Skin of body (tissue), 2 donors: Measurements from ENCODE around the gene GLP1R. TPM values are rescaled to one million over a fixed set of nuclear protein-coding genes. Genes with fewer than 3 reads are reported as not detected.

Source experiments
- DNase-seq: peaks from one replicate; lab custom pipeline; 2025; lab: John Stamatoyannopoulos, UW
- total RNA-seq: library from RNA; depleted of rRNA; stranded (reverse); fragments of >200 nt; gene quantifications from one replicate; pipeline ENCODE4 v1.2.3, GENCODE V29; 2014

GLP1R gene
- total RNA-seq, 1 donor from 2014 or later, result 0.10 TPM

- no peak for DNase-seq
Measured at GRCh38 chr6:39044181-39044580, 4.4 kb upstream of the GLP1R start.

DNA sequence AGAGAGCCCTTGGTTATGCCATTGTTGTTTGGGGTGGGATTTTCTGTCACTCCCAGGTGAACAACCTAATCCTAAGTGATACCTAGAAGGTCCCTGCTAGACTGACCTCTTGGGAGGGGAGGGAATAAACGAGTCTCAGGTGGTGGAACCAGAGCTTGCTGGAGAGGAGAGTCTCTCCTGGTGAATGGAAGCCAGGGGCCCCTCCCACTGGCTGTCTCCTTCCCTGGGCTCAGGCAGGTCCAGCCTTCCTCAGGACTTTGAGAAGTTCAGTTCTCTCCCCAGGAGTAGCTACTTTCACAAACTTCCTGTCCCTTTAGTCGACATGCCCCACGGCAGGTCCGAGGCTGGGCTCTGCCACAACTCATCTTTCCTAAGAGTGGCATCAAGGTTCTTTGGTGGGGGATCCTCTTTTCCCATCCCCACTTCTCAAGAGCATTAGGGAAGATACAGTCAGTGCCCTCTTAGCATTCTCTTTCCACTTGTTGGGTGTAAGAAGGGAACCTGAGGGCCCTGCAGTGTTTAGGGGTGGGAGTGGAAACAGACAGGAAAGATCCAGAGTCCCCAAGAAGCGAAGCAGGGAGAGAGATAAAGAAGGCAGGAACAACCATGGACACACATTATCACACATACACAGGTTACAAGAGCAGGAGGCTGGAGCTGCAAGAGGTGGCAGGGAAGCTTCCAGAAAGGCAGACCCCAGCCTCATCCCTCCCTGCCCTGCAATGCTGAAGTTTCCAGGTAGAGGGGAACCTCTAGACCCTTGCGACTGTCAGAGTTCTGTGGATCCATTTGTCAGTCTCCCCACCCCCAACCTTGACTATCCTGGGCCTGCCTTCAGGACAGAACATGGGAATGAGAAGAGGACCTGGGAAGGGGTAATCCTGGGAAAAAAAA, 900 bp upstream of the GLP1R start:
- no peak for DNase-seq

DNA sequence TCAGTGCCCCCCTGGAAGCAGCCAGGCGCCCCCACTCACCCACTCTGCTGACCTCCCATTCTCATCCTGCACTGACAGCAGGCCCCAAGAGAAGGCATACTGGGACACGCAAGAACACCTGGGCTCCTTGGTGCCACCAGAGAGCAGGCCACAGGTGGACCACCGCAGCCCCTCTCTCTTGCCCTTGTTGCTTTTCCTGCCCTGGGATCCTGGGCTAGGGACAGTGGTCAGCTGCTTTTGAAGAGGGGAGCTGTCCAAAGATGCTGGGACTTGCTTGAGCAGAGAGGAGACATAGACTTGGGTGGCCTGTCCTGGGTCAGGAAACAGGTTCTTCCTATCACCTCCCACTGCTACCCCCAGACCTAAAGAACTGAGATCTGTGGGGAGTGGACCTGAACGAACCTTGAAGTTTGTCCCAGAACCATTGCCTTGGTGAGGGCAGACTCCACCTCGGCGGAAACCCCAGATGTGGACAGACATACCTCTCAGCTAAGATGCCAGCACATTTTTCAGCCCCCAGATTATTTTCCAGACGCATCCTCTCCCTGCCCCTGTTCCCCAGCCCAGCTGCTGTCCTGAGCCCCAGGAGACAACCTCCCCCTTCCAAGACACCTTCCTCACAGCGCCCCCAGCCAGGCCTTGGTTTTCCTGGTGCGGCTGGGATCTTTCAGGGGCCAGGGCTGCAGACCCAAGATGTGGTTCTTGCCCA, 1.1 kb downstream of the GLP1R start:
- no peak for DNase-seq

DNA sequence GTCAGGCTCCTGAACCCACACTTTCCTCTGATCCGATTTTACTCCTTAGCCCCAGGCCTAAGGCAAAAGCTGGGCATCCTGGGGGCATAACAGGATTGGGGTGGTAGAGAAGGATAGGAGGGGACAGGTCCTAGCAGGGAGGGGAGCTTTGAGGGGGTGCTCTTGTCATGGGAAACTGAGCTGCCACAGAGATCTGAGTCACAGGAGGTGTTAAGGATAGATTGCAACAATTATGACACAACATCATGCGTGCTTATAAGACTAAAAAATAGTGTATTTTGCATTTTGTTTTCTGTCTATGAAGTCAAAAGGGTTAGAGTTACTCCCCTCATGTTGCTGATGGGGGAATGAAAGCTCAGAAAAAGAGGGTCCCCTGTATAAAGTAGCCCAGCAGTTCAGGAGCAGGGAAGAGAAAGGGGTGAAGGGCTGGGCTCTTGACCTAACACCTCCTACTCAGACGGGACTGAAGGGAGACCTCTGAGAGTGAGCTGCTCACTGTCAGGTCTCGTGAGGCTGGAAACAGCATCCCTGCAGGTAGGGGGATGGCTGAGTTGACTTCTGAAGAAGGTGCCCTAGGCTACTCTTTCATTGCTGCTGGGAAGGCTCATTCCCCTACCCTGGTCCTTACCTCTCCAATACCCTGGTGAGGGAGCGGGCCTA, 2.0 kb downstream of the GLP1R start:
- DNase-seq, result no peak

DNA sequence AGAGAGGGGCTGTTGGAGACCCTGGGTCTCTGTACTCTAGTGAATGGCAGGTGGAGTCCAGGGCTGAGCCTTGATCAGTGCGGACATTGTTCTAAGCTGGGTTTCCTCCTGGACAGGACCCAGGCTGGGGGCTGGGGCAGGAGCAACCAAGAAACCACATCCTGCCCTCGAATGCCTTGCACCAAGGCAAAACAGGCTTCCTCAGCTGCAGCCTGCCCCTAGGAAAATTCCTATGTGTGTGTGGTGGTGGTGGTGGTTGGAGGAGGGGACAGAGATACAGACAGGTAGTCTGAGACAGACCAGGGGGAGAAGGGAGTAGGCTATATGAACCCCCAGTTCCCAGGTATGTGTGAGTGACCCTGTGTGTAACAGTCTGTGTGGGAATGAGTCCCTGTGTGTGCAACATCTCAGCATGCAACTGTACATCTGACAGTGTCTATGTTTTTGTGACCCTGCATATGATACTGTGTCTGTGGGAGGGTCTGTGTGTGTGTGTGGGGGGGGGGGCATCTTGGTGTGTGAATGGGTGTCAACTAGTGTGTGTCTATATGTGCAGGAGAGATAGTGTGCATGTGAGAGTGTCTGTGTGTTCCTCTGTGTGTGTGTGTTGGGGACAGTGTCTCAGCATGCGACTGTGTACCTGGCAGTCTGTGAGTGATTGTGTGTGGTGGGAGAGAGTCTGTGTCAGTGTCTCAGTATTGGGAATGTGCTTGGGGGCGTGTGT, 3.0 kb downstream of the GLP1R start:
- DNase-seq, result no peak

GRCh38 chr6:39053016-39053624, 4.5 kb downstream of the GLP1R start:
- no peak for DNase-seq

- no peak for DNase-seq
Measured at GRCh38 chr6:39053854-39054576, 5.4 kb downstream of the GLP1R start.

DNA sequence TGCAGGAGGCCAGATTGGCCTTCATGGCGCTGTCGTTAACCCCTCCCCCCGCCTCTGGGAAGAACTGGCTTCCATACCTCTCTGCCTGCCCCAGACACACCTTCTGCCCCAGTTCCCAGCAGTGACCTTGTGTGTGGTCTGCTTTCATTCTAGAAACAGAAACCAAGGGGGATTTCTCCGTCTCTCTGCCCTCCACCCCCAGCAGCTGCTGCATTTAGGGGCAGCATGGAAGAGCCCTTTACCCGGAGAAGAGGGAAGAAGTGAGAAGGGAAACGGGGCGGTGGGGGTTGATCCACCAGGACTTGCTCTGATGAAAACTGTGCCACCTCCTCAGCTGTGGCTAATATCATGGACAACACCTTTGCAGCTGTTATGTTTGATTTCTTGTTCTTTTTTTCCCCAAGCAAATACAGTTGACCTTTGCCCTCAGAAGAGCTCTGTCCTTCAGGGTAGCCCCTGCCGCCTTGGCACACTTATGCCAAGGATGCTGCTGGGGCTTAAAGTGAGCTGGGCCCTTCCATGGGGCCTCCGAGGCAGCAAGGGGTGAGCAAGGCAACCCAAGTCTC, 6.1 kb downstream of the GLP1R start:
- no peak for DNase-seq

DNA sequence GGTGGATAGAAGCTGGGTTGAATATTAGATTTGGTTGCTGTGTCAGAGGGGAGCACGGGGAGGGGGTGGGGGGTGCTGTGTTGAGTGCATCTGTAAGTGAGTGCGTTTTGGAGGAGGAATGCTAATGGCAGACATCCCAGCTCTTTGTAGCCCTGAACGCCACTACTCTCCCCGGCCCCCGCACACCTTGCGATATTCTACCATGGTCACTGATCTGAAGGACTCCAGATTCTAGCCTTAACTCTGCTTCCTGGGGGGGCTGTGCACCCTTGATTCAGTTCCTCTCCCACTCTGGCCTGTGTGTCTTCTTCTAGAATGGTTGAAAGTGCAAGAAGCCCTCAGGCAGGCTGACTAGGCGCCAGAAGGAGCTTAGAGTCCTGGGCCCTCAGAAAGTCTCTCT, 7.1 kb downstream of the GLP1R start:
- DNase-seq, result no peak

- no peak for DNase-seq
Measured at GRCh38 chr6:39056191-39056590, 7.6 kb downstream of the GLP1R start.

DNA sequence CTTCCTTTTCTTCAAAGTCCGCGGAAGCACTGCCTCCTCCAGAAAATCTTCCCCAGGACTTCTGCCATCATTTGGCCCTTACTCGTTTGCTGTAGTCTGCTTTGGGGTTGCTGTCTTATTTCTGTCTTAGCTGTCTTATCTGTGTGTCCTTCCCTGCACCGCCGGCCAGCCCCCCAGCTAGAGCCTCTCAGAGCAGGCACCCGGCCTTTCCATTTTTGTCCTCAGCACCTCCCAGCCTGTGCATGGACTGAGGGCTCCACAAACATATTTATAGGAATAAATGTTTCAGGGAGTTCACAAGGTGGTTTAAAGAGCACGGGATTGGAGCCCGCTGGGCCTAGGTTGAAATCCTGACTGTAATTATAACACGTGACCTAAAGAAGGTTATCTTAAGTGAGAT, 8.1 kb downstream of the GLP1R start:
- DNase-seq, result no peak

- no peak for DNase-seq
Measured at GRCh38 chr6:39057251-39058155, 8.9 kb downstream of the GLP1R start.

GRCh38 chr6:39058471-39059147, 10.0 kb downstream of the GLP1R start:
- DNase-seq, result no peak

- no peak for DNase-seq
Measured at GRCh38 chr6:39059496-39060310, 11.1 kb downstream of the GLP1R start.

DNA sequence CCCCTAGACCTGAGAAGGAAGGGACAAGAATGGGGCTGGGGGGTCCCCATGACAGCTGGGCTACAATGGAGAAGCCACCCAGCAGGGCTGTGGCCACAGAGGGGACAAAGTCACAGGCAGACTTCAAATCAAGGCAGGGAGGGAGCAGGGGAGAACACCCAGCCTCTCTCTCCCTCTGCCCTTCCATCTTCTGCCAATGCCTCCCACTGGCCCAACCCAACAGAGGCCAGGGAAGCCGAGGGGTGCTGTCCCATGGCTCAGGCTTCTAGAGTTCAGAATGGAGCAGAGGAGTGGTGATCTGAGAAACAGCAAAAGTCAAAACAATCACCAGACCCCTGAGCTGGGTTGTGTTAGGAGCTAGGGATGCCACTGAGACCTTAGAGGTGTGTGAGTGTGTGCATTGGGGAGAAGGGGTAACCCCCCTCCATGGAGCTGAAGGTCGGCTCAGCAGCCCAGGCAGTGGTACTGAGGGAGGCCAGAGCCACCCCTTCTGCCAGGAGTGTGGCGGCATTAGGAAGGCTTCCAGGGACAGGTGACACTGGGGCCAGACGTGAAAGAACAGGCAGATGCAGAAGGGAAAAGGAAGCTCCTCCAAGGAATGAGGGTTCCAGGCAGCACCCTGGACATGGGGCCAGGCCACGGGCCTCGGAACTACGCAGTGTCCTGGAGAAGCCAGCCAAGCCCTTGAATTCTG, 12.0 kb downstream of the GLP1R start:
- no peak for DNase-seq

GRCh38 chr6:39061182-39061581, 12.6 kb downstream of the GLP1R start:
- DNase-seq, result no peak

DNA sequence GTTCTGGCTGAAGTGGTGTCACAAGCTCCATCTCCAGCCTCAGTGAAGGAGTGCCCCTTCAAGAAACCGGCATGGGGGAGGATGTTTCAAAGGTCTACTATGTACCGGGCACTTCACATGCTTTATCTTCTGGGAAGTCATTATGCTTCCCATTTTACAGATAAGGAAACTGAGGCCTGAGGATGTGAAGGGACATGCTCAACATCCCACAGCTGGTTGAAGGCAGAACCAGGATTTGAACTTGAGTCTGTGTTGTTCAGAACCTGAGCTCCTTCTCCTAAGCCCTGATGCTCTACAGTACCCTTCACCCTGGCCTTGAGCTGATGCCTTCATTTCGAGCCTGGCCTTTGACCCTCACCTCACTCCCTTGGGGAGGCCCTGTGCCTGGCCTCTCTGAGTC, 13.0 kb downstream of the GLP1R start:
- no peak for DNase-seq
